ENCODE results near the gene DPY19L3.
A peak's percentile ranks its signal among the peaks of the same experiment; 100 is the strongest.
"Not testable (repeated sequence)": the region's sequence is repeated elsewhere in the genome, so short reads cannot be mapped to it uniquely, and the experiment has no call there.

The DPY19L3 gene

GRCh38 chr19:32396046-32396652 lies 9.4 kb upstream of the DPY19L3 start:
- DNase-seq (ENCODE audit: low read depth) = peak; percentile 14

- DNase-seq (ENCODE audit: low read depth) = peak; percentile 93
Measured at GRCh38 chr19:32397671-32398101, 7.9 kb upstream of the DPY19L3 start.

GRCh38 chr19:32401992-32402391 lies 3.6 kb upstream of the DPY19L3 start:
- DNase-seq (ENCODE audit: low read depth) = no peak

- DNase-seq (ENCODE audit: low read depth) = no peak
Measured at GRCh38 chr19:32403291-32403995, 2.1 kb upstream of the DPY19L3 start.

GRCh38 chr19:32404213-32404932 lies 1.2 kb upstream of the DPY19L3 start:
- no peak for DNase-seq (ENCODE audit: low read depth)

GRCh38 chr19:32404933-32405430 lies 588 bp upstream of the DPY19L3 start:
- DNase-seq (ENCODE audit: low read depth) = peak; percentile 50

GRCh38 chr19:32406161-32407003 lies 812 bp downstream of the DPY19L3 start:
- no peak for DNase-seq (ENCODE audit: low read depth)

GRCh38 chr19:32407004-32407992 lies 1.7 kb downstream of the DPY19L3 start:
- peak; percentile 77 for DNase-seq (ENCODE audit: low read depth)

GRCh38 chr19:32415246-32415645 lies 9.7 kb downstream of the DPY19L3 start:
- DNase-seq (ENCODE audit: low read depth) = no peak

- DNase-seq (ENCODE audit: low read depth) = no peak
Measured at GRCh38 chr19:32415669-32416068, 10.1 kb downstream of the DPY19L3 start.

GRCh38 chr19:32416749-32417456 lies 11.3 kb downstream of the DPY19L3 start:
- peak; percentile 61 for DNase-seq (ENCODE audit: low read depth)

- no peak for DNase-seq (ENCODE audit: low read depth)
Measured at GRCh38 chr19:32418155-32418554, 12.6 kb downstream of the DPY19L3 start.

GRCh38 chr19:32421589-32422361 lies 16.2 kb downstream of the DPY19L3 start:
- DNase-seq (ENCODE audit: low read depth) = no peak

- DNase-seq (ENCODE audit: low read depth) = no peak
Measured at GRCh38 chr19:32422435-32422834, 16.9 kb downstream of the DPY19L3 start.

GRCh38 chr19:32423944-32424343 lies 18.4 kb downstream of the DPY19L3 start:
- not testable (repeated sequence) for DNase-seq (ENCODE audit: low read depth)

- DNase-seq (ENCODE audit: low read depth) = no peak
Measured at GRCh38 chr19:32427536-32427935, 22.0 kb downstream of the DPY19L3 start.

GRCh38 chr19:32436692-32437091 lies 31.1 kb downstream of the DPY19L3 start:
- DNase-seq (ENCODE audit: low read depth) = no peak

- no peak for DNase-seq (ENCODE audit: low read depth)
Measured at GRCh38 chr19:32437096-32437495, 31.5 kb downstream of the DPY19L3 start.

- DNase-seq (ENCODE audit: low read depth) = no peak
Measured at GRCh38 chr19:32438751-32439150, 33.2 kb downstream of the DPY19L3 start.
